AG04450 (cell line): ENCODE measurements around the gene NCKAP1. TPM values are rescaled to one million over a fixed set of nuclear protein-coding genes. Genes with fewer than 3 reads are reported as not detected.
A peak's percentile ranks its signal among the peaks of the same experiment; 100 is the strongest.

ENCODE experiments used
- CTCF ChIA-PET: fragments of 300-600, 350-600 bp; formaldehyde crosslinking; extraction: SDS; loops from one replicate; lab custom pipeline; 2022; ENCODE audit warnings: antibody characterized with exemption, inconsistent platforms; lab: Charles Lee
- POLR2A ChIA-PET: fragments of 350-600 bp; formaldehyde crosslinking; extraction: SDS; loops from one replicate; lab custom pipeline; 2021; ENCODE audit warnings: antibody characterized with exemption, inconsistent platforms; lab: Yijun Ruan, JAX
- DNase-seq: peaks from one replicate; pipeline ENCODE4 v3.0.0-alpha.2; 2011; ENCODE audit warnings: low read depth, low spot score
- H3K27ac ChIP-seq: one replicate; pipeline ENCODE4 v1.5.1; 2012; ENCODE audit warnings: low read depth, low read length, control low read depth
- H3K27me3 ChIP-seq: one replicate; pipeline ENCODE4 v1.6.0; 2012; ENCODE audit warnings: low read length; ENCODE audit not compliant: control insufficient read depth, insufficient read depth
- H3K4me3 ChIP-seq: 2 replicates; pipeline ENCODE4 v1.5.1; 2011; ENCODE audit warnings: mild to moderate bottlenecking, low read depth, low read length, control low read depth
- H3K9me3 ChIP-seq: 2 replicates; pipeline ENCODE4 v1.5.1; 2012; ENCODE audit warnings: low read length; ENCODE audit not compliant: control insufficient read depth, insufficient read depth
- CTCF ChIP-seq: IDR thresholded peaks from 2 replicates; pipeline ENCODE4 v1.5.1; 2011; ENCODE audit warnings: low read depth, low read length, control low read depth, inconsistent platforms
- polyA plus RNA-seq: library from polyadenylated mRNA; depleted of rRNA; stranded (reverse); fragments of >200 nt; gene quantifications from 2 replicates; pipeline ENCODE4 v1.2.3, GENCODE V29; 2011

The NCKAP1 gene
- polyA plus RNA-seq, 1 experiment = 182 TPM

DNA sequence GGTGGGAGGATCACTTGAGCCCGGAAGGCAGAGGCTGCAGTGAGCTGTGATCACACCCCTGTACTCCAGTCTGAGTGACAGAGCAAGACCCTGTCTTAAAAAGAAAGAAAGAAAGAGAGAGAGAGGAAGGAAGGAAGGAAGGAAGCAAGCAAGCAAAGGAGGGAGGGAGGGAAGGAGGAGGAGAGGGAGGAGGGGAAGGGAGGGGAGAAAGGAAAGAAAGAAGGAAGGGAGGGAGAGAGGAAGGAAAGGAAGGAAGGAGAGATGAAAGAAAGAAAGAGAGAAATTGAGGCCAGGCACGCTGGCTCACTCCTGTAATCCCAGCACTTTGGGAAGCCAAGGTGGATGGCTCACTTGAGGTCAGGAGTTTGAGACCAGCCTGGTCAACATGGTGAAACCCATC, 2.3 kb upstream of the NCKAP1 start:
- Histone ChIP-seq H3K9me3 (no peaks in the 10 kb centered on the region), H3K27ac (no peak overlapping the region), H3K27me3 (peaks cover 6% of the 10 kb centered on the region), H3K4me3 (no peak overlapping the region)
- ChIA-PET CTCF (no interaction called here), POLR2A (no interaction called here)
- no peak for DNase-seq
- no peak for TF ChIP-seq CTCF

DNA sequence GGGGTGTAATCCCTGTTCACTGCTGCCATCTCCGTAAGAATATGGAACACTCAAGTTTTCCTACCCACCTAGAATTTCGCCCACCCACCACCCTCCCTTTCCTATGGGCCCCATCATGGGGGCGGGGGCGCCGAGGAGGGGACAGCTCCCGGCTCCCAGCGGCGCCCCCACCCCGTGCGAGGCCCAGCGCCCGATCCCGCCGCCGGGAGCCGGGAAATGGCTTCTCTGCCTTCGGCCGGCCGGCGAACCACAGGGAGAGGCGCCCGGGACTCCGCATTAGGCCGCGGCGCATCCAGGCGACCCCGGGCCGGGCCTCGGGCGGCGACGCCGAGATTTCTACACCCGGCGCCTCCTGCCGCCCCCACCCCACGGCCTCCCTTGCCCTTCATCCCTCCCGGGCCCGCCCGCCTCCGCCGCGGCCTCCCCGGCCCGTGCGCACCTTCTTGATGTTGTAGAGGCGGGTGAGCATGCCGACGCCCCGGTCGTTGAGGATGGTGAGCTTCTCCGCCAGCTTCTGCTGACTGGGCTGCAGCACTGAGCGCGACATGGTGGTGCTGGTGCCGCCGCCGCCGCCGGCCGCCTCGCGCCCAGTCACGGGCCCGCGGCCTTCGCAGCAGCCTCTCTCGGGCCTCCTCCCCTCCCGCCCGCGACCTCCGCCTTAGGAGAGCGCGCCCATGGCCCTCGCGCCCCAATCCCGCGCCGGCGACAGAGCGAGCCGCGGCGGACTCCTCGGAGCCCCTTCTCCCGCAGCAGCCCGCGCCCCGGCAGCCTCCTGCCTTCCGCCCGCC, 510 bp downstream of the NCKAP1 start:
- ChIA-PET CTCF (interaction anchor here (0.5 to 1.0 kb wide), 5 partner anchors 11 to 103 kb away, joined by 3 to 4 read pairs (median 3); no protein-coding TSS in a partner anchor), POLR2A (no interaction called here)
- peak overlapping the region; percentile 82 for H3K4me3 ChIP-seq
- TF ChIP-seq CTCF = no peak
- H3K9me3 ChIP-seq = no peaks in the 10 kb centered on the region
- H3K27ac ChIP-seq = peak overlapping the region; percentile 77
- DNase-seq = no peak
- H3K27me3 ChIP-seq = no peaks in the 10 kb centered on the region

- peak overlapping the region; percentile 63 for H3K27ac ChIP-seq
- peak overlapping the region; percentile 82 for H3K4me3 ChIP-seq
- no peak for DNase-seq
- H3K9me3 ChIP-seq = no peaks in the 10 kb centered on the region
- TF ChIP-seq CTCF = no peak
- no peaks in the 10 kb centered on the region for H3K27me3 ChIP-seq
- CTCF ChIA-PET = interaction anchor here (0.5 to 1.0 kb wide), 4 partner anchors 10 to 85 kb away, joined by 3 to 4 read pairs (median 3); no protein-coding TSS in a partner anchor
- POLR2A ChIA-PET = no interaction called here
Measured at GRCh38 chr2:183037074-183037552, 1.1 kb downstream of the NCKAP1 start.

DNA sequence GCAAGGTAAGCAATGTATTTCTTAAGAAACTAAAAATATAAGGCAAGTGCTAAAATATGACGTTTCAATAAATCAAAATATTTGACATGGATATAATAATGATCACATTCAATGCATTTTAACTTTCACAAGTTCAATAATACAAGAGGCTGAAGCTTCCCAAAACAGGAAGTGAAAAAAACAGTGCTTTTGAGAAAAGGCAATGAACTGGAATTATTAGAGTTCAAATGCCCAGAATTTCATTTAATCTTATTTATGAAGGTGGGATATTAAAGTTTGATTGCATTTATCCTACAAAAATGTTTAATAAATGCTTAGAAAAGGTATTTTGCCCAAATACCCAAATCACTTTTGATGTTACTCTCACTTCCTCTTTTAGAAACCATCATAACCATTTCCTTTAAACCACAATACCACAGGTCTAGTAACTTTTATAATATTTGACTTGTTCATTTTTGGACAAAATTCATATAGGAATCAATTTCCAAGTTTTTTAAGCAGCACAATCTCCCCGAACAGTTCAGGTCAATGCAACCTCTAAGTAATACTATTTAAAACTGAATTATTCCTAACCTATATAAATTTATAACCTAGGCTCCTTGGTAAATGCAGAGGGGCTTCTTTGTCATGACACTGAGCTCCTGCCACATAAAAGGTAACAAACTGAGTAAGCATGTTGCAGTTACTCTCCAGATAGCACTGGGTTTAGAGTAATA, 2.1 kb downstream of the NCKAP1 start:
- no peak for DNase-seq
- H3K4me3 ChIP-seq = peak overlapping the region; percentile 82
- no peaks in the 10 kb centered on the region for H3K27me3 ChIP-seq
- POLR2A ChIA-PET = no interaction called here
- no peak for TF ChIP-seq CTCF
- no peak overlapping the region for H3K27ac ChIP-seq
- no peaks in the 10 kb centered on the region for H3K9me3 ChIP-seq
- CTCF ChIA-PET = no interaction called here
